Left forelimb (tissue), 1 donor: ENCODE data around the gene FGR.
"Not testable (repeated sequence)": the region's sequence is repeated elsewhere in the genome, so short reads cannot be mapped to it uniquely, and the experiment has no call there.

ENCODE experiments used
- DNase-seq: peaks from one replicate; pipeline ENCODE4 v3.0.0-alpha.2; 2018; ENCODE audit warnings: low spot score

Gene FGR

DNA sequence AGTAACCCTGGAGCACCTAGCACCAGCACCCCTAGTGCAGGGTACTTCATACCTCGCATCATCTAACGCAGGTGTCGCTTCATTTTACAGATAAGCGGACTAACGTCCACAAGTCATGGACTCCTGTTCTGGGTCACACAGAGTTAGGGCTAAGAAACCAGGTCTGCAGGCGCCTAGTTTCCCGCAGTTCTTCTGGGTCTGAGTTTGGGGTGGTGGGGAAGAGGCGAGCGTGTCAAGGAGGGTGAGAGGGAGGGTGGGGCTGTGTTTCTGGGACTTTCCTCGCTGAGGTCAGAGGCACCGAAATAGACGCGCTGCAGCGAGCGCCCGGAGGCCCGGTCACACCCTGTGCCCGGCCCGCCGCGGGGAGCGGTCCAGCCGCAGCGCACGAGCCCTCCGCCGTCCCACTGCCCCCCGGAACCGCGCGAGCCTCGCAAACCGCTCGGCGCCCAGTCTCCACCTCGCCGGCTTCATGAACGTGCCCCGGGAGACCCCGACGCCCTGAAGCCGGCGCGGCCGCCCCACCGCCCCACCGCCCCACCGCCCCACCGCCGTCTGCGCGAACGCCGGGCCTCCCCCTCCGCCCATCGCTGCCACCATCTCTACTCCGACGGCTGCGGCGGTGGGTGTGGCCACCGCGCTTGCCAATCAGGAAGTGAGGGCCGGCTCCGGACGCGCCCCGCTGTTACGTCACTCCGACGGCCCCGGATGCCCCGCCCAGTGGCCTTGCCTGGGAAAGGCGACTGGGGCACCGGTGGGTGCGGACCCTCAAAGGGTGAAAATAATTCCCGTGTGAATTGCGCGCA lies 24.7 kb upstream of the FGR start:
- peak; percentile 90 for DNase-seq

DNA sequence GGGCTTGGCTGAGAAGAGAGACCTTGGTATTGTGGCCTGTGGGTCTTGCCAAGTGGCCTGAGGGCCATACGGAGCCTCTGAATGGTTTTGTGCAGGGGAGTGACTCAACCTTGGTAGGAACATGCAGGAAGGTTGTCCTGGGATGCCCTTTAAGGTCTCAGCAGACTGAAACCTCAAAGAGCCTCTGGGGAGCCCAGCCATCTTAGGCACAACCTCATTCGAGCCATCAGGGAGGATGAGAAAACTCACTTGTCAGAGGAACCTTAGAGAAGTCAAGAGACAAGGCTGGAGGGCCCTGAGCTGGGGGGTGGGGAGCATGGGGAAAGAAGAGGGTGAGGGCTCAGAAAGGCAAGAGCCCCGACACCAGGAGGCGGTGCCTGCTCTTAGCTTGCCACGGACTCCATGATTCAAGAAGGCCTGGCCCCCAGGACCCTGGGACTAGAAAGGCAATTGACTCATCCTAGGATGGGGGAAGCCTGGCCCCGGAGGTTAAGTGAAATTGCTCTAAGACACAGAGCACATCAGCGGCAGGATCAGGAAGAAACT lies 24.0 kb upstream of the FGR start:
- DNase-seq: no peak

DNA sequence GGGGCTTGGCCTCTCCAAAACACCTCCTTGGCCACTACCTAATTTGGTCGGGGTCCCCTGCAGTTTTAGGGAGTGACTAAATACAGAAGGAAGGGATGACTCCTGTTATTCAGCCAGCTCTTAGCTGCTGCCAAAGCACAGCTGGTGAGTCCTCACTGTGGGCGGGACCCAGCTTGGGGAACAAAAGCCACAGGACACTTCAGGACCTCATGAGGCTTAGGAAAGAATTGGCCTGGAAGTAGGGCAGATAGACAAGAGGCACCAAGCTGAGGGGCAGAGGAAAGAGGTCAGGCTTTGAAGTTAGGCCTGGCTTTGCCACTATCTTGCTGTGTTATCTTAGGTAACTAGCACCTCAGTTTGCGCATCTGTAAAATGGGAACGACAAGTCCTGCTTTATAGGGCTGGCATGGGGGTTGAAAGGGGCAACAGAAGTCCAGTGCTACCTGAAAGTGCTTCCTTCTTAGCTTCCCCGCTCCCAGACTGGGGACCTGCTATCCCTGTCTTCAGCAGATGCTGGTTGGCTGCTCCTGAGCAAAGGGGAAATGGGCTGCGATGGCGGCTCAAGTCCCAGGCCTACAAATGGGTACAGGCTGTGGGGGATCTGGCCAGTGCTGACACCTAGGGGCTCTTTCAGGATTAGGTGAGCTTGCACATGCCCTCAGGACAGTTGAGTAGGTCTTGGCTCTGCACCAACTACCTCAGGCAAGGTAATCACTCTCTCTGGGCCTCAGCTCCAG lies 21.3 kb upstream of the FGR start:
- DNase-seq: no peak

DNA sequence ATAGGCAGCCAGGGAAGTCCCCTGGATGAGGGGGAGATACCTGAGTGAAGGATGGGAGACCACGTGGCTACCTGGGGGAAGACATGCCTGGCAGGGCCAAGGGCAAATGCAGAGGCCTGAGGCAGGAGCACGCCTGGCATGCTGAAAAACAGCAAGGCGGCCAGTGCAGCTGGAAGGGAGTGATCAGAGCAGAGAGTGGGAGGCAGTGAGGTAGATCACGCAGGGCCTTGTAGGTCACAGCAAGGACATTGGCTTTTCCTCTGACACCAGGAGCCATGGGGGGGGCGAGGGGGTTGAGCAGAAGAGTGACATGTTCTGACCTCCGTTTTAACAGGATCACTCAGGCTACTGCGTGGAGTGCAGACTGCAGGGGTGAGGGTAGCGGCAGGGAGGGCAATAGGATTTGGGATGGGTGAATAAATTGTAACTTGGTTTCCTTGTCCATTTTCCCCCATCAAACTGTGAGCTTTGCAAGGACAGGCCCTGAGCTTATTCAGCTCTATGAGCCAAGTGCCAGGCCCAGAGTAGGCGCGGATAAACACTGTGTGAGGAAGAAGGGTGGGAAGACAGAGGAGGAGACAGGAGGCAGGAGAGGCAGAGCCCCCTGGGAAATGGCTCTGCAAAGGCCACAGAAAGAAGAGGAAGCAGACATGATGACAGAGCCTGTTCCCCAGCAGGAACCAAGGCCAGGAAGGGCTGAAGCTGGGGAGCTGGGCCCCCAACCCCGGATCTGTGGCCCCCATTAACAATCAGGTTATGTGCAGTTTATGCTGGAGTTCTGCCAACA lies 20.4 kb upstream of the FGR start:
- DNase-seq: no peak

DNA sequence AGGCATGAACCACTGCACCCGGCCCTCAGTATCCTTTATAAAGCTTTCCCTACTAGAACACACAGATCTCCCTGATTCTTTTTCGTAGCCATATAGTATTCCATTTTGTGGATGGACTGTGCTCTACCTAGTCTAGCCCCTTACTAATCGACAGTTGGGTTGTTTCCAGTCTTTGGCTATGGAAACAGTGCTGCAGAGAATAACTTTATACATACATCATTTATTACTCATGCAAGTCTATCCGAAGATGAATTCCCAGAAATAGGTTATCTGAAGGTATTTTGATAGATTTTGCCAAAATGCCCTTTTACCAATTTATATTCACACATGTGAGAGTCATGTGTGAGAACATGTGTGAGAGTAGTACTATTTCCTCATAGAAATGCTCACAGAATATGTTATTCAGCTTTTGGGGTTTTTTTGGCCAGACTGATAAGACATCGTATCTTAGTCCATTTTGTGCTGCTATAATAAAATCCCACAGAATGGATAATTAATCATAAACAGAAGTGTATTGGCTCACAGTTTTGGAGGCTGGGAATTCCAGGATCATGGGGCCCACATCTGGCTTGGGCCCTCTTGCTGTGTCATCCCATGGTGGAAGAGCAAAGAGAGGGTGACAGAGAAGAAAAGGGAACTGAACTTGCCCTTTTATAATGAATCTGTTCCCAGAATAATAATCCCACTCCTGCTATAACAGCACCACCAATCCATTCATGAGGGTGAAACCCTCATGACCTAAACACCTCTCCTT lies 17.3 kb upstream of the FGR start:
- no peak for DNase-seq

DNA sequence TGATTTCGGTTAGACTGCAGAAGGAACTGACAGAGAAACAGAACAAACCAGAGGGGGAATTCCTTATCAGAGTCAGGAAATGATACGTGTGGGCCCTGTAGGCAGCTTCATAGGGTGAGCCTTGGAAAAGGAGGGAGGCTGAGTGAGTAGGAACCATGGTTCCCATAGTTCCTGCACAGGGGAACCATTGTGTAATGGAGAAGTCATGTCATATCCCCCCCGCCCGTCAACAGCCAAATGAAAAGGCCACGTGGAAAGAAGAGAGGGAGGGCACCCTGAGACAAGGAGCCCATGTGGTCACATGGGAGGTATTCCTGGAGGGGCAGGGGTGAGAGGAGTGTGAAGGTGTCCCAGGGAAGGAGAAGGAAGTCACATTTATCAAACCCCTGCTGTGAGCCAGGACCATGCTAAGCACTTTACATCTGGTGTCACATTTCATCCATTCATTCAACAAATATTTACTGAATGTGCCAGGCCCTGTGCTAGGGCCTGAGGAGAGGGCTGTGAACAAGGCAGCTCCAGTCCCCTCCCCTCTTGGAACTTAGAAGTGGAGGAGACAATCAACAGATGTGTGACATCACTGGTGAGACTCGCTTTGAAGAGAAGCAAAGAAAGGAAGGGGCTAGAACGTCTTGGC lies 15.7 kb upstream of the FGR start:
- no peak for DNase-seq

DNA sequence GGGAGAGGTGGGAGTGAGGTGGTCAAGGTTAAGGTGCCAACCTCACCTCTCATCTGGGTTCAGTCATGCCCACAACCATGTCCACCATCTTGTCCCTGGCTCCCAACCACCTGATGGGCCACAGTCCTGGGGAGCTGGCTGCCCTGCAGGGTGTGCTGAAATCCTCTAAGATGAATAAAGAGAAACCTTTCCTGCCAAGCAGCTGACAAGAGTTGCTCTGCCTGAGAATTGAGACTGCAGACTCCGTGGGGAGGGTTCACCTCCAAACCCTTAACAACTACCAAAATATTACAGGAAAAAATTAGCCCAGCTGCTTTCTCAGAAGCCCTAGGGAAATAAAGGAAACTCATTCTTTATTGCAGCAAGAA lies 15.2 kb upstream of the FGR start:
- DNase-seq: no peak

DNA sequence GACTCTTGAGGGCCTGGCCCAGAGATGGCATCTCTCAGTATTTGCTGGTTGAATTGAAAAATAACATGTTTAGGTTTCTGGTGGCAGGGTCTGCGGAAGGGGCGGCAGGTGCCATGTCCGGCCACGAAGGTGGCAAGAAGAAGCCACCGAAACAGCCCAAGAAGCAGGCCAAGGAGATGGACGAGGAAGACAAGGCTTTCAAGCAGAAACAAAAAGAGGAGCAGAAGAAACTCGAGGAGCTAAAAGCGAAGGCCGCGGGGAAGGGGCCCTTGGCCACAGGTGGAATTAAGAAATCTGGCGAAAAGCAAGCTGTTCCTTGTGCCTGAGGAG lies 14.3 kb upstream of the FGR start:
- DNase-seq: no peak

DNA sequence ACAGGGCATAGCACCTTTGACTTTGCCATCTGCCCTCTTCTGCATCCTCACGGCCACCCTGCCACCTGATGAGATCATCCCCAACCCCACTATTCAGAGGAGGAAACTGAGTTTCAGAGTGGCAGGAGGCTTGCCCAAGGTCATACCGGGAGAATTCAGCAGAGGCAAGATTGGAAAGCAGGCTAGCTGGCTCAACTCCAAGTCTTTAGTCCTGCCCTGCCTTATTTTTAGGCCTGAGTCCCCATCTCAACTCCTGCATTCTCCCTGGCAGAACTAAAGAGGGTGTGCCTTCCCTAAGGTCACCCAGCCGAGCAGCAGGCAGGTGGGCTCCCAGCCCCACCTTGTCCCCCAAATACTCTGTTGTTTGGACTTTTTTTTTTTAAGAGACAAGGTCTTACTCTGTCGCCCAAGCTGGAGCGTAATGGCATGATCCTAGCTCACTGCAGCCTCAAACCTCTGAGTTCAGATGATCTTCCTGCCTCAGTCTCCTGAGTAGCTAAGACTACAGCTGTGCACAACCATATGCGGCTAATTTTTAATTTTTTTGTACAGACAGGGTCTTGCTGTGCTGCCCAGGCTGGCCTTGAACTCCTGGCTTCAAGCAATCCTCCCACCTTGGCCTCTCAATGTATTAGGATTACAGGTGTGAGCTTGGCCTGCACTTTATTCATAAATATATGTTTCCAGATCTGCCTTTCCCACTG lies 13.8 kb upstream of the FGR start:
- DNase-seq: no peak

DNA sequence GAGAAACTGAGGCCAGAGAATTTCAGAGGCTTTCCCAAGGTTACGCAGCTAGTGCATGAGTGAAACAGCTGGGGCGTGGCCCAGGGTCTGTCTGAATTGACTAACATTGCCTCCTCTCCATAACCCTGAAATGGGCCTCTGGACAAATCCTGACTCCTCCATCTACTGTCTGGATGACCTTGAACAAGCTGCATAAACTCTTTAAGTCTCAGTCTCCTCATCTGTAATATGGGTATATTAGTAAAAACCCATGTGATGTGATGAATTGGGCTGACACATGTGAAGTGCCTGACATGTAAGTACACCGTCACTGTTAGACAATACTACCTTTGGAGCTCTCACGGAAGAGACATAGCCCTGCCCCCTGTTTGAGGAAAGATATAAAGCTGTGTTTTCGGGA lies 12.3 kb upstream of the FGR start:
- DNase-seq: no peak

DNA sequence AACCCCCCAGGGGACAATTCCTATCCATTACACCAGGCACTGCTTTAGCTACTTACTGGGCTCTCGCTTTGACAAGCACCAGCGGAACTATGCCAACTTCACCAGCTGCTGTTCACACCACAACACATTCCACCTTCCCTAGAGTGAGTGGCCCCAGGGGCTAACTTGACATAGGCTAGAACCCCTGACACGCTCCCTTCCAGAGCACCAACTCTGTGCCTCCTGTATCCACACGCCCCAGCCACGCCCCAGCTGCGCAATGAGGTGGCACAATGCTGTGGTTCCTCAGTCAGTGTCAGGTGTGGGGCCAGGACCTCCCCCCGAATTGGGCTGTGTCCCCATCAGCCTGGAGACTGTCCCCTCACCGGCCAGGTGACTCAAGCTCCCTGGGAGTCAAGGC lies 11.7 kb upstream of the FGR start:
- no peak for DNase-seq

DNA sequence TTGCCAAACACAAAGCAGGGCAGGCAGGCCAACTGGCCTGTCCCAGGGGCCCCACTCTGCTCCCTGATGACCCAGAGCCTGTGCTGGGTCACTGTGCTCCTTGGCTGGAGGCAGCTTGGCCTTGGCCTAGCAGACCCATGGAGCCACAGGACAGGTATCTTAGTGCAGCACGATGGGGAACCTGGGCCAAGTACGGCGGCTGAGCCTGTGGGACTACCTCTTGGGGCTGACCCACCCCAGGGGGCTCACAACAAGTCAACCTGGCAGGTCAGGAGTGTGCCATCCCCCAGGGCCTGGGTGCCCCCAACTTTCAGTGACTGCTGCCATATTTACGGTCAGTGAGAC lies 10.1 kb upstream of the FGR start:
- no peak for DNase-seq

DNA sequence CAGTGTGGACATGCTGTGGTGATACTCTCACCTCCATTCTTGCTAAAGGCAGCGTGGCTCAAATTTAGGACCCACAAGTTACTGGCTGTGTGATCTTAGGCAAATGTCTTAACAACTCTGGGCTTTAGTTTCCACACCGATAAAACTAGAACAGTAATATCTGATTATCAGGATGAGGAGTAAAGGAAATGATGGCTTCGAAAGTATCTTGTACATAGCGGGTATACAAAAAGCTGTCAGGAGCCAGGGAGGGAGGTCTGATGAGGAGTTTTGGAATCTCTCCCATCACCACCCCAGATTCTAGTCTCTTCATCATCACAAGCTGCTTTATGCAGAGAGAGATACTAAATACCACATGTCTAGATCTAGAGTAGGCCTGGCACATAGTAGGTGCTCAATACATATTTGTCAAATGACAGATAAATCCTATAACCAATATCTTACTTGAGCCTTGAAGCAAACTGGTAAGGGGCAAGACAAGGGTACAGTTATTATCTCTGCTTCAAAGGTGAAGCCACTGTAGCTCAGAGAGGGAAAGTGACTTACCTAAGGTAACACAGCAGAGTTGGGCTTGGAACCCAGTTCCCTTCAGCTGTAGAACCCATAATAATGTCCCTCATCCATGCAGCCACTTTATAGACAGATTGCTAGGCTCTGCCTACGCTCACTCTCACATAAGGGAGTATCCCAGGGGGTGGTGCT lies 9.5 kb upstream of the FGR start:
- no peak for DNase-seq

DNA sequence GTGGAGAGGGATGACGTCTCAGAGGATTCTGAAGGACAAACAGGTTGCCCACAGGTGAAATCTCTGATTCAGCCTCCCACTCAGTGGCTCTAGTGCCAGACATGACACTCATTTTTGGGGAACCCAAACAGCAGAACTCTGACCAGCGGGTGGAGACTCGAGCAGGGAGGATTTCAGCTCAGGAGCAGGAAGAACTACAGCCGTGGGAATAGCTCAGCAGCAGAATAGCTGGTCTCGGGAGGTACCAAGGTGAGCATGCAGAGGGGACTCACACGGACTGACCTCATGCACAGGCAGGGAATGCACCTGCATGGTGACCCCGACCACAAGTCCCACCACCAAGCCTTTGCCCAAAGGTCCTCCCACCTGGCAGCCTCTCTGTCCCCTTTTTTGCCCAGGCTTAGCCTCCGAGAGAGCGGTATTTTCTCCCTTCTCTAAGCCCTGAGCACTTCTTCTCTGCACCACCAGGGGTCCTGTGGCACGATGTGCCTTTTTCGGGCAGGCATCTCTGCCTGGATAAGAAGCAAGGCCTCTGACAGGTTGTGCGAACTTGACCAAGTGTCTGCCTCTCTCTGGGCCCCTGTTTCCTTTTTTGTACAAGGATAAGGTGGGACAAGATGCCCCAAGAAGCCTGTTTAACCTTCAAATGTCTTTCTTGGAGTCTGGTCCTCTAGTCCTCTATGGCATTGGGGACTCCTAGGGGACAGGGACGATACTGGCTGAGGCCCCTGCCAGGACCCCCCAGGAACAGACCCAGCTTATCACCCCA lies 8.8 kb upstream of the FGR start:
- no peak for DNase-seq

DNA sequence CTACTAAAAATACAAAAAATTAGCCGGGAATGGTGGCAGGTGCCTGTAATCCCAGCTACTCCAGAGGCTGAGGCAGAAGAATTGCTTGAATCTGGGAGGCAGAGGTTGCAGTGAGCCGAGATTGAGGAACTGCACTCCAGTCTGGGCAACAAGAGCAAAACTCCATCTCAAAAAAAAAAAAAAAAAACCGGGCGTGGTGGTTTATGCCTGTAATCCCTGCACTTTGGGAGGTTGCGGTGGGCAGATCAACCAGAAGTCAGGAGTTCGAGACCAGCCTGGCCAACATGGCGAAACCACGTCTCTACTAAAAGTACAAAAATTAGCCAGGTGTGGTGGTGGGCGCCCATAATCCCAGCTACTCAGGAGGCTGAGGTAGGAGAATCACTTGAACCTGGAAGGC lies 5.5 kb upstream of the FGR start:
- DNase-seq: not testable (repeated sequence)

DNA sequence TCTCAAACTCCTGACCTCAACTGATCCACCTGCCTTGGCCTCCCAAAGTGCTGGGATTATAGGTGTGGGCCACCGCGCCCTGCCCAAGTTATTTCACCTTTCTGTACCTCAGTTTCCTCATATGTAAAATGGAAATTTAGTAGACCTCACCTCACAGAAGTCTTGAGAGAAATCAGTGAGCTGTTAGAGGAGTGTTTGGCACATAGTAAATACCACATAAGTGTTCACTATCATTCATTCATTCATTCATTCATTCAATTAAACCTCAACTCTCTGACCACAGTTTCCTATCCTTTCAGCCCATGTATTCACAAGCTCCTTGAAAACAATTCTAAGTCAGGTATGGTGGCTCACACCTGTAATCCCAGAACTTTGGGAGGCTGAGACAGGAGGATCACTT lies 3.8 kb upstream of the FGR start:
- DNase-seq: no peak

DNA sequence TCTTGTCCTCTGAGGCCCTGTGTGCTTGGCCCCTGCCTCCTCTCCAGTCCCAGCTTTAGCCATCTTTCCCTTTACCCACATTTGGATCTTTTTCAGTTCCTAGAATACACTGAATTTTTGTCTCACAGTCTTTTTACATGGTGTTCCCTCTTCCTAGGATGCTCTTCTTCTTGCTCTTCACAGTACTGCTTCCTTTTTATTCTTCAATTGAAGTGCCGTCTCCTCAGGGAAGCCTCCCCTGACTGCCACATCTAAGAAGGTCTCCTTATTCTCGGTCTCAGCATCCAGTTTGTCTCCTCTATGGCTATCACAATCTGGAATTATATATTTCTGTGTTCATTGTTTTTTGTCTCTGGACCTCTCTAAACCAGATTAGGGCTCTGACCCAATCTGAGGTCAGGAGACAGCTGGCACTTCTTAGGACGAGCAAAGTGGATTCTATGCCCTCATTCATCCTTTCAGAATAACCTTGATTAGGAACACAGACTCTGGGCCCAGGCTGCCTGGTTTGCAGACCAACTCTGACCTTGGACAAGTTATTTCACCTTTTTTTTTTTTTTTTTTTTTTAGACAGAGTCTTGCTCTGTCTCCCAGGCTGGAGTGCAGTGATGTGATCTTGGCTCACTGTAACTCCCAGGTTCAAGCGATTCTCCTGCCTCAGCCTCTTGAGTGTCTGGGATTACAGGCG lies 3.2 kb upstream of the FGR start:
- no peak for DNase-seq

DNA sequence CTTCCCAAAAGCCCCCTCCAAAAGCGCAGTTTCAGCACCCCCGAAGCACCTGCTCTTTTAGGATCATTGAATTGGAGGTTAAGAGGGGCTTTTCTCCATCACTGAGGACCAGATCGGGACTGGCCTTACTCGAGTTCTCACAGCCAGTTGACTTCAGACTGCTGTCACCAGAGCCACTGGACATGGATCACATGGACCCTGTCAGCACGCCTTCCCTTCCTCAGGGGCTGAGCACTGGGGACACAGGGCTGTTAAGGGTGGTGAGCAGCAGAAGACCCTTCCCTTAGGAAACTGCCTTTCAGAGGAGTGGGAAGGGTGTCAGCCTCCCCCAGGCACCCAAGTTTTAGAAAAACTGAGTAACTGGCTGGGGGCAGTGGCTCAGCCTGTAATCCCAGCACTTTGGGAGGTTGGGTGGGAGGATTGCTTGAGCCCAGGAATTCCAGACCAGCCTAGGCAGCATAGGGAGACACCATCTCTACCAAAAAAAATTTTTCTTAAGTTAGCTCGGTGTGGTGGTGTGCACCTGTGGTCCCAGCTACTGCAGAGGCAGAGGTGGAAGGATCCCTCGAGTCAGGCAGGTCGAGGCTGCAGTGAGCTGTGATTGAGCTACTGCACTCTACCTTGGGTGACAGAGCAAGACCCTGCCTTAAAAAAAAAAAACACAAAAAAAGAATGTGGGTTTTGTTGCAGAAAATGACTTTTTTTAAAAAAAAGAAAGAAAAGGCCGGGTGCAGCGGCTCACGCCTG lies 584 bp upstream of the FGR start:
- no peak for DNase-seq
